IMR-90 (cell line): ENCODE measurements around the gene ARHGEF16. TPM values are rescaled to one million over a fixed set of nuclear protein-coding genes. Genes with fewer than 3 reads are reported as not detected.

Experiments
- ATAC-seq: fragments of 200-7000 bp; cut with Tn5 transposase; 2 replicates; pipeline ENCODE4 v1.9.1; 2020; ENCODE audit warnings: low read depth, mild to moderate bottlenecking, moderate library complexity
- BruUV-seq: library from RNA; stranded (reverse); fragments of 400-500 nt; replicated peaks from 2 replicates; lab custom pipeline; 2021; lab: Mats Ljungman, UMichigan
- CTCF ChIA-PET: fragments of 300-600 bp; formaldehyde crosslinking; extraction: SDS; loops from one replicate; lab custom pipeline; 2021; ENCODE audit warnings: antibody characterized with exemption; lab: Yijun Ruan, JAX
- POLR2A ChIA-PET: fragments of 300-600 bp; sonication (Branson Sonifier 250); formaldehyde crosslinking; loops from one replicate; lab custom pipeline; 2022; ENCODE audit warnings: antibody characterized with exemption; ENCODE audit not compliant: unreplicated experiment; lab: Charles Lee
- DNase-seq: peaks from one replicate; pipeline ENCODE4 v3.0.0; 2013
- H2AFZ ChIP-seq: replicated peaks from 2 replicates; pipeline ENCODE3; 2013; ENCODE audit warnings: low read length, mild to moderate bottlenecking; ENCODE audit not compliant: poor library complexity
- H2AK5ac ChIP-seq: 2 replicates; pipeline ENCODE4 v1.6.1; 2013; ENCODE audit warnings: low read depth, low read length, inconsistent platforms
- H2AK9ac ChIP-seq: replicated peaks from 2 replicates; pipeline ENCODE3; 2013; ENCODE audit warnings: mild to moderate bottlenecking, low read depth, low read length, moderate library complexity; ENCODE audit not compliant: poor library complexity
- H2BK120ac ChIP-seq: 2 replicates; pipeline ENCODE4 v1.6.1; 2013; ENCODE audit warnings: low read depth, low read length, inconsistent platforms
- H2BK15ac ChIP-seq: 3 replicates; pipeline ENCODE4 v1.6.1; 2013; ENCODE audit warnings: low read depth, low read length, inconsistent platforms
- H2BK20ac ChIP-seq: 2 replicates; pipeline ENCODE4 v1.6.1; 2013; ENCODE audit warnings: low read depth, mild to moderate bottlenecking, inconsistent platforms, low read length, moderate library complexity
- H2BK5ac ChIP-seq: 2 replicates; pipeline ENCODE4 v1.6.1; 2013; ENCODE audit warnings: mild to moderate bottlenecking, low read depth, low read length, inconsistent platforms; ENCODE audit not compliant: poor library complexity, severe bottlenecking
- H3K14ac ChIP-seq: replicated peaks from 2 replicates; pipeline ENCODE4 v1.6.1; 2013; ENCODE audit warnings: low read depth, low read length, inconsistent platforms
- H3K18ac ChIP-seq: 2 replicates; pipeline ENCODE4 v1.6.1; 2013; ENCODE audit warnings: low read depth, low read length, control low read depth
- H3K23ac ChIP-seq: 2 replicates; pipeline ENCODE4 v1.6.1; 2013; ENCODE audit warnings: low read depth, low read length, inconsistent platforms
- H3K27ac ChIP-seq: 2 replicates; pipeline ENCODE4 v1.5.1; 2013; ENCODE audit warnings: mild to moderate bottlenecking, control low read depth, low read length; ENCODE audit not compliant: insufficient read depth
- H3K27me3 ChIP-seq: 2 replicates; pipeline ENCODE4 v1.6.1; 2013; ENCODE audit warnings: low read length; ENCODE audit not compliant: control insufficient read depth, insufficient read depth
- H3K36me3 ChIP-seq: 2 replicates; pipeline ENCODE4 v1.6.1; 2013; ENCODE audit warnings: low read length, mixed read lengths; ENCODE audit not compliant: control insufficient read depth, insufficient read depth
- H3K4ac ChIP-seq: 2 replicates; pipeline ENCODE4 v1.6.1; 2013; ENCODE audit warnings: low read depth, low read length, inconsistent platforms
- H3K4me1 ChIP-seq: 2 replicates; pipeline ENCODE4 v1.6.1; 2013; ENCODE audit warnings: low read length, mixed read lengths; ENCODE audit not compliant: control insufficient read depth, insufficient read depth
- H3K4me2 ChIP-seq: 2 replicates; pipeline ENCODE4 v1.6.1; 2013; ENCODE audit warnings: low read depth, mild to moderate bottlenecking, control low read depth, low read length, moderate library complexity
- H3K4me3 ChIP-seq: 2 replicates; pipeline ENCODE4 v1.5.1; 2013; ENCODE audit warnings: low read depth, mild to moderate bottlenecking, control low read depth, low read length, moderate library complexity; ENCODE audit not compliant: insufficient read depth
- H3K56ac ChIP-seq: 2 replicates; pipeline ENCODE4 v1.6.1; 2013; ENCODE audit warnings: low read length, inconsistent platforms; ENCODE audit not compliant: insufficient read depth; ENCODE audit errors: extremely low read depth
- H3K79me1 ChIP-seq, 2 experiments: 2 replicates each; pipeline ENCODE4 v1.6.1; 2013; ENCODE audit warnings: low read length in 2 of 2, inconsistent platforms in 1 of 2, low read depth in 1 of 2
- H3K9ac ChIP-seq: 2 replicates; pipeline ENCODE4 v1.6.1; 2013; ENCODE audit warnings: low read depth, low read length, control low read depth
- H3K9me1 ChIP-seq: 2 replicates; pipeline ENCODE4 v1.6.1; 2013; ENCODE audit warnings: low read length, inconsistent platforms; ENCODE audit not compliant: insufficient read depth
- H3K9me3 ChIP-seq: 2 replicates; pipeline ENCODE4 v1.6.1; 2013; ENCODE audit warnings: low read length; ENCODE audit not compliant: control insufficient read depth, insufficient read depth
- H4K20me1 ChIP-seq: 2 replicates; pipeline ENCODE4 v1.6.1; 2013; ENCODE audit warnings: low read length, inconsistent platforms; ENCODE audit not compliant: insufficient read depth
- H4K5ac ChIP-seq: 2 replicates; pipeline ENCODE4 v1.6.1; 2013; ENCODE audit warnings: mild to moderate bottlenecking, low read depth, low read length, control low read depth
- H4K8ac ChIP-seq, 2 experiments: 2 replicates each; pipeline ENCODE4 v1.6.1; 2013; ENCODE audit warnings: low read depth in 2 of 2, low read length in 2 of 2, control low read depth in 1 of 2, inconsistent platforms in 1 of 2
- H4K91ac ChIP-seq: 2 replicates; pipeline ENCODE4 v1.6.1; 2013; ENCODE audit warnings: low read depth, low read length, inconsistent platforms; ENCODE audit not compliant: insufficient read depth
- BHLHE40 ChIP-seq: fragments of 150-350 bp; IDR thresholded peaks from 2 replicates; pipeline ENCODE4 v1.6.1; 2016; ENCODE audit warnings: mild to moderate bottlenecking, low read depth, low read length
- CEBPB ChIP-seq: IDR thresholded peaks from 2 replicates; pipeline ENCODE4 v1.6.1; 2012; ENCODE audit warnings: low read depth, low read length, improper control_type of control experiment
- CHD1 ChIP-seq: IDR thresholded peaks from 2 replicates; pipeline ENCODE4 v1.6.1; 2012; ENCODE audit warnings: low read depth, low read length, improper control_type of control experiment
- CTCF ChIP-seq: conservative IDR thresholded peaks from 2 replicates; pipeline ENCODE4 v1.5.1; 2012; ENCODE audit warnings: mild to moderate bottlenecking, low read depth, low read length, improper control_type of control experiment
- FOS ChIP-seq: fragments of 150-350 bp; IDR thresholded peaks from 2 replicates; pipeline ENCODE4 v1.6.1; 2016; ENCODE audit warnings: low read depth, low read length
- MAFK ChIP-seq: IDR thresholded peaks from 2 replicates; pipeline ENCODE4 v1.6.1; 2012; ENCODE audit warnings: low read depth, low read length, improper control_type of control experiment
- MAZ ChIP-seq: IDR thresholded peaks from 2 replicates; pipeline ENCODE4 v1.6.1; 2012; ENCODE audit warnings: low read depth, mild to moderate bottlenecking, low read length, improper control_type of control experiment, moderate library complexity, borderline replicate concordance
- MXI1 ChIP-seq: IDR thresholded peaks from 2 replicates; pipeline ENCODE4 v1.6.1; 2012; ENCODE audit warnings: low read depth, mild to moderate bottlenecking, low read length, moderate library complexity, borderline replicate concordance
- NFE2L2 ChIP-seq: fragments of 150-350 bp; IDR thresholded peaks from 2 replicates; pipeline ENCODE4 v1.6.1; 2016; ENCODE audit warnings: low read depth, mild to moderate bottlenecking, low read length
- POLR2A ChIP-seq: IDR thresholded peaks from 2 replicates; pipeline ENCODE4 v1.6.1; 2012; ENCODE audit warnings: mild to moderate bottlenecking, low read depth, low read length
- RAD21 ChIP-seq: IDR thresholded peaks from 2 replicates; pipeline ENCODE4 v1.6.1; 2012; ENCODE audit warnings: low read length, improper control_type of control experiment
- RCOR1 ChIP-seq: IDR thresholded peaks from 2 replicates; pipeline ENCODE4 v1.6.1; 2012; ENCODE audit warnings: mild to moderate bottlenecking, low read length, improper control_type of control experiment; ENCODE audit not compliant: insufficient replicate concordance
- RFX5 ChIP-seq: IDR thresholded peaks from 2 replicates; pipeline ENCODE4 v1.8.0; 2012; ENCODE audit warnings: low read depth, mild to moderate bottlenecking, low read length, moderate library complexity
- SMC3 ChIP-seq: fragments of 150-350 bp; IDR thresholded peaks from 2 replicates; pipeline ENCODE4 v1.6.1; 2016; ENCODE audit warnings: low read depth, mild to moderate bottlenecking, antibody characterized with exemption, low read length, moderate library complexity
- WGBS, 2 experiments: methylation state at CpG; one replicate each; pipeline versions ENCODE4 v1.1.5 to v1.1.7; 2013; ENCODE audit warnings: missing lambda C conversion rate in 2 of 2; ENCODE audit not compliant: insufficient read length in 1 of 2; ENCODE audit errors: extremely low coverage in 2 of 2; 5-methylcytosine and 5-hydroxymethylcytosine counted together
- dilution Hi-C: fragments of 300-500 bp; cut with HindIII; formaldehyde crosslinking; loops from one replicate; pipeline ENCODE4 v1.14.3; 2018; ENCODE audit warnings: low sequenced_read_pairs; ENCODE audit not compliant: unreplicated experiment
- in situ Hi-C: fragments of 300-500 bp; cut with MboI; formaldehyde crosslinking; loops from 3 replicates; pipeline ENCODE4 v1.14.3; 2019; ENCODE audit warnings: low sequenced_read_pairs, inconsistent platforms, mixed read lengths
- intact Hi-C: fragments of 100-400 bp; cut with micrococcal nuclease; formaldehyde crosslinking; loops from 2 replicates; pipeline ENCODE4 v1.10.0; 2022
- polyA plus RNA-seq, 3 experiments: library from polyadenylated mRNA; depleted of rRNA; stranded (reverse); fragments of >200 nt; gene quantifications; 2 replicates each; pipeline ENCODE4 v1.2.3, GENCODE V29; 2012; ENCODE audit warnings: low replicate concordance in 1 of 3
- total RNA-seq: library from RNA; depleted of rRNA; stranded (reverse); fragments of >200 nt; gene quantifications from 2 replicates; pipeline ENCODE4 v1.2.3, GENCODE V29; 2012
- TF ChIP-seq, protein P1 (sequence below): fragments of 150-350 bp; IDR thresholded peaks from 2 replicates; pipeline ENCODE4 v1.6.1; 2017; ENCODE audit warnings: mild to moderate bottlenecking, antibody characterized with exemption, low read length, low read depth

The ARHGEF16 gene
- total and polyA plus RNA-seq, 2 of the 4 experiments (the other 2 are of a cell fraction) = 0.18 to 0.39 TPM

GRCh38 chr1:3477241-3477995 is 23.0 kb downstream of the ARHGEF16 start:
- no peak for DNase-seq

More at GRCh38 chr1:3477241-3477995, 23.0 kb downstream of the ARHGEF16 start:
- no peak overlapping the region for H3K27ac ChIP-seq
- intact Hi-C loops = no loop called here
- no peak overlapping the region for H2AFZ ChIP-seq
- in situ Hi-C loops = no loop called here
- H4K5ac ChIP-seq = no peak overlapping the region
- H4K20me1 ChIP-seq = no peaks in the 10 kb centered on the region; the same call in 1 of the 2 replicates
- H3K9me3 ChIP-seq = no peaks in the 10 kb centered on the region
- CTCF ChIA-PET = no interaction called here
- H3K27me3 ChIP-seq = peaks cover 2% of the 10 kb centered on the region; the same call in 1 of the 2 replicates
- 74% methylated on average over 15 of the region's 28 CpGs; no CpG with 5 or more reads in 1 of the 2 experiments for WGBS, 2 experiments
- H3K36me3 ChIP-seq = no peaks in the 10 kb centered on the region
- no peak overlapping the region for H3K18ac ChIP-seq
- no peak overlapping the region for H2BK15ac ChIP-seq
- H3K9ac ChIP-seq = no peak overlapping the region
- H2BK20ac ChIP-seq = no peak overlapping the region
- no peak overlapping the region for H3K14ac ChIP-seq
- peaks cover 3% of the 10 kb centered on the region; the same call in 1 of the 2 replicates for H3K9me1 ChIP-seq
- no peak overlapping the region for H3K4ac ChIP-seq
- no peak overlapping the region for H4K8ac ChIP-seq
- no TSS peak for BruUV-seq
- no peak overlapping the region for H4K91ac ChIP-seq
- H3K56ac ChIP-seq = no peak overlapping the region
- H3K4me2 ChIP-seq = no peak overlapping the region
- H2AK5ac ChIP-seq = no peak overlapping the region
- no peak for ATAC-seq
- TF ChIP-seq RFX5 (no peak), NFE2L2 (no peak), POLR2A (no peak), RCOR1 (no peak), CEBPB (no peak), MAFK (no peak), CHD1 (no peak), FOS (no peak), SMC3 (no peak), CTCF (no peak), MAZ (no peak), RAD21 (no peak), MXI1 (no peak), BHLHE40 (no peak)
- TF ChIP-seq, protein P1, sequence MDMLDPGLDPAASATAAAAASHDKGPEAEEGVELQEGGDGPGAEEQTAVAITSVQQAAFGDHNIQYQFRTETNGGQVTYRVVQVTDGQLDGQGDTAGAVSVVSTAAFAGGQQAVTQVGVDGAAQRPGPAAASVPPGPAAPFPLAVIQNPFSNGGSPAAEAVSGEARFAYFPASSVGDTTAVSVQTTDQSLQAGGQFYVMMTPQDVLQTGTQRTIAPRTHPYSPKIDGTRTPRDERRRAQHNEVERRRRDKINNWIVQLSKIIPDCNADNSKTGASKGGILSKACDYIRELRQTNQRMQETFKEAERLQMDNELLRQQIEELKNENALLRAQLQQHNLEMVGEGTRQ = no peak
- H3K79me1 ChIP-seq = no peaks in the 10 kb centered on the region
- peaks cover 5% of the 10 kb centered on the region; the same call in 1 of the 2 replicates for H3K4me1 ChIP-seq
- no peak overlapping the region for H2AK9ac ChIP-seq
- H3K4me3 ChIP-seq = no peak overlapping the region
- POLR2A ChIA-PET = no interaction called here
- H2BK120ac ChIP-seq = no peak overlapping the region
- dilution Hi-C loops = no loop called here
- H2BK5ac ChIP-seq = no peak overlapping the region
- H3K23ac ChIP-seq = no peak overlapping the region
